Testis (tissue), 3 donors: ENCODE measurements around the gene NOS1AP. TPM values are rescaled to one million over a fixed set of nuclear protein-coding genes. Genes with fewer than 3 reads are reported as not detected.

Source experiments
- DNase-seq: peaks from one replicate; pipeline ENCODE4 v3.0.0-alpha.2; 2019
- H3K27ac ChIP-seq, 2 donors: fragments of 200-600 bp; sonication (generic); one replicate each; pipeline ENCODE4 v1.5.1; 2019
- H3K27me3 ChIP-seq: fragments of 200-600 bp; sonication (generic); one replicate; pipeline ENCODE4 v1.5.1; 2019
- H3K36me3 ChIP-seq: fragments of 200-600 bp; sonication (generic); one replicate; pipeline ENCODE4 v1.5.1; 2017; ENCODE audit warnings: low read depth; ENCODE audit errors: missing control alignments
- H3K4me1 ChIP-seq: fragments of 200-600 bp; sonication (generic); one replicate; pipeline ENCODE4 v1.5.1; 2019
- H3K4me3 ChIP-seq, 2 donors: fragments of 200-600 bp; sonication (generic); one replicate each; pipeline ENCODE4 v1.5.1; 2017 to 2019
- H3K9me3 ChIP-seq: fragments of 200-600 bp; sonication (generic); one replicate; pipeline ENCODE4 v1.5.1; 2017
- CTCF ChIP-seq, 3 experiments: fragments of 450-650 bp in 2 of 3; fragments of 200-600 bp in 1 of 3; sonication (generic) in 1 of 3; IDR thresholded peaks; one replicate each; pipeline ENCODE4 v1.5.1; 2016 to 2019; ENCODE audit warnings: antibody characterized with exemption in 3 of 3, mild to moderate bottlenecking in 2 of 3, moderate library complexity in 1 of 3
- POLR2A ChIP-seq: fragments of 450-650 bp; IDR thresholded peaks from one replicate; pipeline ENCODE4 v1.6.1; 2017; ENCODE audit warnings: antibody characterized with exemption, mild to moderate bottlenecking, moderate library complexity
- WGBS, 2 donors: methylation state at CpG; one replicate each; pipeline ENCODE4 v1.1.5; 2018; 5-methylcytosine and 5-hydroxymethylcytosine counted together
- intact Hi-C: fragments of 100-400 bp; cut with DNase I; formaldehyde crosslinking; loops from one replicate; pipeline ENCODE4 v1.15.1; 2023; ENCODE audit warnings: low total_unique reads
- polyA plus RNA-seq: library from polyadenylated mRNA; stranded (reverse); fragments of 350-450 nt; fragmentation: Illumina TruSeq; extraction: RNeasy Lipid Tissue Mini Kit (QIAGEN cat#74804); gene quantifications from one replicate; pipeline ENCODE4 v1.2.3, GENCODE V29; 2014; ENCODE audit warnings: low read depth, low replicate concordance; ENCODE audit not compliant: insufficient read depth
- total RNA-seq, 2 donors: library from RNA; depleted of rRNA; stranded (reverse); fragments of >200 nt; gene quantifications; one replicate each; pipeline ENCODE4 v1.2.3, GENCODE V29; 2016

NOS1AP gene
- total and polyA plus RNA-seq, 3 donors from 2014 or later = 2.1 to 5.1 (median 4.1) TPM

DNA sequence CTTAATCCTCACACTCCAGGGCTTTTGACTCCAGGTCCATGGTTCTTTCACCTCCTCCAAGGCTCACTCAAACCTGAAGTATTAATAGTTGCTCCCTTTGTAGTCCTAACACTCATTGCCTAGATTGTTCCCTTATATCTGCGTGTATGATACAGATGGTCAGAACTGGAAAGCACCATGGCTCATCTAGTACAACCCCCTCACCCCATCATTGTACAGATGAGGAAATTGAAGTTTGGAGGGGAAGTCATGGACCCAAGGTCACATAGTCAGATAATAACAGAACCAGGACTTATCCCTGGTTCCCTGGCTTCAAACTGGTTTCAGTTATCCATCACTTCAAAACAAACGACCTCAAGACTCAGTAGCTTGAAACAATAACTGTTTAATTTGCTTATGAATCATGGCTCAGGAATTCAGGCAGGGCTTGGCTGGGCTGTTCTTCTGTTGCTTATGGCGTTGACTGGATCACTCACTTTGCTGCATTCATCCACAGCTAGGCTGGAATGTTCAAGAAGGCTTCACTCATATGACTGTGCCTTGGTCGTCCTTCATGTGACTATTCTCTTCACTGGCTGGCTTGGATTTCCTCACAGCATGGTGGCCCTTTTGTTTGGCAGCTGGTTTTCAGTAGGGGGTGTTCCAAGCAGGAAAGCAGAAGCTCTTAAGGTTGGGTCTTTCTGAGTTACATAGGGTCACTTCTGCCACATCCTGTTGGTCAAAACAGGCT is 5.0 kb downstream of the NOS1AP start:
- H3K27ac ChIP-seq = no peak overlapping the region

DNA sequence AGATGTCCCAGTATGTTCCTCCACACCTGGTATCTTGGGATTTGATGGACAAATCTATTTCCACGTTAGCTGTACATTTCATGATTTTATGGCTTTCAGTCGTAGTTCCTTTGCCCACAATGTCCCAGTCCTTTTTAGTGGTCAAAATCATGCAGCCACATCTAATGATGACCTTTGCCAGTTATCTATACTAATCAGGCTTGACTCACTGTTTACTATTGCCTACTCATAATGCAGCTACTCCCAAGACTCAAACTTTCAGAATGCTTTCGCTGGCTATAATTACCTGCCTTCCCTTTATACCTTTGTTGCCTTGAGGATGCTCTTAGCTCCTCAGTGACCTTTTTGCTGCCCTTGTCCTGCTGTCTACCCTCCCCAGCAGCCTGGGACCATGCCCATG is 6.4 kb downstream of the NOS1AP start:
- intact Hi-C loops = no loop called here
- 87 to 96% methylated on average over 3 of the region's 3 CpGs for WGBS, 2 donors
- no peaks in the 10 kb centered on the region for H3K9me3 ChIP-seq
- TF ChIP-seq POLR2A (no peak), CTCF (IDR thresholded peaks at IDR 0.05) (no peak)
- no peak overlapping the region for H3K27ac ChIP-seq
- no peak overlapping the region for H3K4me3 ChIP-seq
- no peaks in the 10 kb centered on the region for H3K36me3 ChIP-seq
- H3K4me1 ChIP-seq = no peaks in the 10 kb centered on the region
- no peaks in the 10 kb centered on the region for H3K27me3 ChIP-seq
- DNase-seq = no peak

More for the DNA sequence above, 5.0 kb downstream of the NOS1AP start:
- Histone ChIP-seq H3K4me1 (no peaks in the 10 kb centered on the region), H3K4me3 (no peak overlapping the region), H3K9me3 (no peaks in the 10 kb centered on the region), H3K36me3 (no peaks in the 10 kb centered on the region), H3K27me3 (no peaks in the 10 kb centered on the region)
- WGBS, 2 donors = 80 to 84% methylated on average over 4 of the region's 4 CpGs
- no peak for TF ChIP-seq CTCF (IDR thresholded peaks at IDR 0.05)
- no peak for TF ChIP-seq POLR2A
- intact Hi-C loops = no loop called here
- no peak for DNase-seq

- no peak for DNase-seq
- no peak overlapping the region for H3K4me3 ChIP-seq
- intact Hi-C loops = no loop called here
- TF ChIP-seq CTCF (IDR thresholded peaks at IDR 0.05) = no peak
- no peak for TF ChIP-seq POLR2A
- no peaks in the 10 kb centered on the region for H3K4me1 ChIP-seq
- H3K27me3 ChIP-seq = no peaks in the 10 kb centered on the region
- 93 to 100% methylated on average over 1 of the region's 1 CpG for WGBS, 2 donors
- no peaks in the 10 kb centered on the region for H3K36me3 ChIP-seq
- no peak overlapping the region for H3K27ac ChIP-seq
- H3K9me3 ChIP-seq = no peaks in the 10 kb centered on the region
Observed at GRCh38 chr1:162077648-162078299, 8.3 kb downstream of the NOS1AP start.

DNA sequence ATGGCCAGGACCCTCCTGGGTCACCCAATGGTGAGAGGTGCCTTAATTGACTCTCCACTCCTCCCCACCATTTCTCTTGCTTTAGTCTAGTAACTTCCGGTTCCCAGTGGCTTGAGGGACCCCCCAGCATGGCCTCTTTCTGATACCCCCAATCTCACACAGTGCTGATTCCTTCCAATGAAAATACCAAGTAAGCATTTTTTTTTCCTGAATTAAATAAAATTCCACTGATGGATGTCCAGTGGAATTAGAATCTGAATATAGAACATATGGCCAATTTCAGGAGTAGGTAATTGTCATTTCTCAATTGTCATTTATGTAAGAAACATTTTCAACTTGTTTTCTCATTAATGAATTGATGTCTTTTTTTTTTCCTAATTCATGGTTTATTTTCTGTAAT is 9.5 kb downstream of the NOS1AP start:
- 87 to 90% methylated on average over 1 of the region's 1 CpG for WGBS, 2 donors
- no peak for TF ChIP-seq POLR2A
- no peak for TF ChIP-seq CTCF (IDR thresholded peaks at IDR 0.05)
- Histone ChIP-seq H3K27ac (no peak overlapping the region), H3K4me3 (no peak overlapping the region), H3K27me3 (no peaks in the 10 kb centered on the region), H3K36me3 (no peaks in the 10 kb centered on the region), H3K9me3 (no peaks in the 10 kb centered on the region), H3K4me1 (no peaks in the 10 kb centered on the region)
- no peak for DNase-seq
- intact Hi-C loops = no loop called here
